D721Med (cell line): Measurements from ENCODE around the gene RBM4.

ENCODE experiments used
- DNase-seq: peaks from one replicate; pipeline ENCODE4 v3.0.0; 2011; ENCODE audit warnings: low spot score; ENCODE audit not compliant: insufficient read length
- FAIRE-seq: peaks from 2 replicates; lab custom pipeline; 2011; peaks lifted over from hg19 to GRCh38; lab: Jason Lieb, UNC
- TF ChIP-seq, protein P1 (sequence below): IDR thresholded peaks from 2 replicates; pipeline ENCODE4 v1.5.1; 2012; ENCODE audit warnings: mild to moderate bottlenecking, control low read depth; ENCODE audit not compliant: insufficient read depth; ENCODE audit errors: missing control alignments

The RBM4 gene

DNA sequence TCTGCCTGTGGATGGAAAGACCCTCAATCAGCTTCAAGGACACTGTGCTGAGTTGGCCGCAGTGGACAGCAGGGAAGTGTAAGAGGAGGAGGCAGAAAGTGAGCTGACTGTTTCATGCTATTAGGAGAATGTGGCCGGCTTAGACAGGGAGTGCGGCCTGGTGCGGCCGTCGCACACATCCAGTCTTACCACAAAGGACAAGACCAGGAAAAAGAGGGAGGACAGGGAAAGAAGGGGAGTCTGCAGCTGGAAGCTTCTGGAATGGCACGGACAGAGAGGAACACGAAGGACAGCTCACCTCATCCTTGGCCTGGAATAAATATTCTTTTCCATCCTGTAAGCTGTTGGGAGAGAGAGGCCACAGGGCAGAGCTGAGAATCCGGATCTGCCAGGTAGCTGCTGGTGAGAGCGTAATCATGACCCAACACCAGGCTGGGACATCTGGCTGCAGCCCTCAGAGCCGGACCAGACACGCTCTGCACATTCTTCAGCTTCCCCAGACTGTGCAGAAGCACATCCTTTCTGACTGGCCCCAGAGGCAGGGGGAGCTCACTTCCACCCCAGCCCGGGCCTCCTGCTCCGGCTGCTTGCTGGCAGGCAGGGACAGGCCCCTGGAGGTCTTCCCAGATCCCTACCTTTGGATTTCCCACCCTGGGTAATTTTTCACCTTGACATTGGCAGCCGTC lies 47.7 kb downstream of the RBM4 start:
- FAIRE-seq (no peak), DNase-seq (no peak)
- TF ChIP-seq, protein P1, sequence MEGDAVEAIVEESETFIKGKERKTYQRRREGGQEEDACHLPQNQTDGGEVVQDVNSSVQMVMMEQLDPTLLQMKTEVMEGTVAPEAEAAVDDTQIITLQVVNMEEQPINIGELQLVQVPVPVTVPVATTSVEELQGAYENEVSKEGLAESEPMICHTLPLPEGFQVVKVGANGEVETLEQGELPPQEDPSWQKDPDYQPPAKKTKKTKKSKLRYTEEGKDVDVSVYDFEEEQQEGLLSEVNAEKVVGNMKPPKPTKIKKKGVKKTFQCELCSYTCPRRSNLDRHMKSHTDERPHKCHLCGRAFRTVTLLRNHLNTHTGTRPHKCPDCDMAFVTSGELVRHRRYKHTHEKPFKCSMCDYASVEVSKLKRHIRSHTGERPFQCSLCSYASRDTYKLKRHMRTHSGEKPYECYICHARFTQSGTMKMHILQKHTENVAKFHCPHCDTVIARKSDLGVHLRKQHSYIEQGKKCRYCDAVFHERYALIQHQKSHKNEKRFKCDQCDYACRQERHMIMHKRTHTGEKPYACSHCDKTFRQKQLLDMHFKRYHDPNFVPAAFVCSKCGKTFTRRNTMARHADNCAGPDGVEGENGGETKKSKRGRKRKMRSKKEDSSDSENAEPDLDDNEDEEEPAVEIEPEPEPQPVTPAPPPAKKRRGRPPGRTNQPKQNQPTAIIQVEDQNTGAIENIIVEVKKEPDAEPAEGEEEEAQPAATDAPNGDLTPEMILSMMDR: no peak

DNA sequence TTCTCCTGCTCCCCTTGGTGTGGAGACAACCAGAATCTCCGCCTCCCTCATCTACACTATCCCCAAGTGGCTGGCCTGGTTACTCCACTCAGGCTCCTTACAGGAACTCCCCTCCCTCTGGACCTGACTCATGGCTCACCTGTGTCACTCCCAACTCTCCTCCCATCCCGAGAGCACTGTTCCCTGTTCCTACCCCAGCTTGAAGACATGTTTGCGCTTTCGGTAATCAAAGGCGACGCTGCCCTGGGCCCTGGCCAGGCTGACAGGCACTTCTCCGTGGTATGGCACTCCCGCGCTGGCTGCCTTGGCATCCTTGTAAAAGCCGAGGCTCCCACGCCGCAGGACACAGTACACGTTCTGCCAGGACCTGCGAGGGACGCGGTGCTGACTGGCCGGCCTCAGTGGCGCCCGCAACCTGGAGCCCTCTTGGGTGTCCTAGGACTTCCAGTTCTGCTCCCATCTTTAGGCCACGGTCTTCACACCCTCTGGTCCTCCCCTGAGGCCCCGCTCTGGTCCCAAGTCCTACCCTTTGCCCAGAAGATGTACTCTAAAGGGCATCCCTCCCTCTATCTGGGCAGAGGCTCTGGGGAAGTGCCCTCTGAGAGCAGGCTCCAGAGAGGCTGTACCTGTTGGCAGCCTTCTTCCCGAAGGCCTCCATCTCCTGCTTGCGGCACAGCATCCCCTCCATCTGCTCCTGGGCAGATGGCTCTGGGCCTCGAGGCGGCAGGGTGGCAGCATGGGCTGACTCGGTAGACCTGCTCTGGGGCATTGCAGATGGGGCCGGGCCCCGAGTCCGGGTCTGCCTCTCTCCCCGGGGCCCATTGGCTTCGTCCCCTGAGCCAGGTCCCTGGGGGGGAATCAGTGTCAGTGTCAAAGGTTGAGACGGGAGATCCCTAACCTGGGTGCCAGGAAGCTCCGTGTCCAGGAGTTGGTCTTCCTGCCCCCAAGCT lies 48.6 kb downstream of the RBM4 start:
- TF ChIP-seq, protein P1: no peak
- DNase-seq: no peak
- no peak for FAIRE-seq

DNA sequence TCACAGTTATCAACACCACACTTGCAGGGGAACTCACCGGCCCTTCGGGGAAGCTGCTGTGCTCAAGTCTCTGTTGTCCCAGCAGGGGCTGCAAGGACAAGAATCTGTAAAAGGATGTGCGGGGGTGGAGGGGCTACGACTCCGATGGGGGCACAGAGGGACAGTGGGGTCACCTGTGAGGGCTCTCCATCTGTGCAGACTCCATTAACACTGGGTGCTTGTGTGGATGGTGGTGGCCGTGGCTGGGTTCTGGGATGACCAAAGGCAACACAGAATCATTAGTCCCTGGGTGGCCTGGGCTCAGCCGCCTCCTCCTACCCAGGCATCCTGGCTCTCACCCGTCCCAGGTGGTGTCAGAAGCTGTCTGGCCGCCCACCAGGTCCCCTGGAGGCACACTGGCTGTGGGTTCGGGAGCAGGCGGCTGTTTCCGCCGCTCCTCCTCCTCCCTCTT lies 49.4 kb downstream of the RBM4 start:
- no peak for DNase-seq
- no peak for FAIRE-seq
- TF ChIP-seq, protein P1: no peak

DNA sequence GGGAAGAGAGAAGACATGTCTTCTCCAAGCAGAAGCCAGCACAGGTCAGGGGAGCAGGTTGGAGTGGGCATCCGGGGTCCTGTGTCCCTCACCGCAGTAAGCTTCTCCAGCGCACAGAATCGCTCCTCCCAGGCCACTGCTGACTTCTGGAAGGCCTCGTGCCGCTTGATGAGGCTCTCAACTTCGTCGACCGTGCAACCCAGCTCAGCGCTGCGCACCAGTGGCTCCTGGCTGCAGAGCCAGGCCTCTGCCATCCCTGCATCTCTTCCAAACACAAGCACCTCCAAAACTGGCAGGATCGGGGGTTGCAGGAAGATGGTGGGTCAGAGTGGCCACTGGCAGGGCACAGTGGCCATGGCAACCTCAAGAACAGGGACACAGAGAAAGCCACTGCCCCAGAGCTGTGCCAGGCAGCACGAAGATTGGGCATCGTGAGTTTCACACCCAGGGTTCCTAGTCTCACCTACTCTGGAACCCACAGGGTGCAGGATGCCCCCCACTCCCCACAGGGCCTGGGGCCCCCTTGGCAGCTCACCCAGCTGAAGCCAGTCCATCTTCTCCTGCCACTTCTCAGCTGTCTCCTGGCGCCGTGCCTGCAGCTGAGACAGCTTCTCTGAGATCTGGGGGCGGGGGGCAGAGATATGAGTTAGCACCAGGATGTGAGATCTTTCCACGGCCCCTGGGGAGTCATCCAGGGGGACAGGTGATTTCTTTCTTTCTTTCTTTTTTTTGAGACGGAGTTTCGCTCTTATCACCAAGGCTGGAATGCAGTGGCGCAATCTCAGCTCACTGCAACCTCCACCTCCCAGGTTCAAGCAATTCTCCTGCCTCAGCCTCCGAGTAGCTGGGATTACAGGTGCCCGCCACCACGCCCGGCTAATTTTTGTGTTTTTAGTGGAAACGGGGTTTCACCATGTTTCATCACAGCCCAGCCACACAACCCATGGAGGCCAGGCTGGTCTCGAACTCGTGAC lies 50.3 kb downstream of the RBM4 start:
- DNase-seq: no peak
- TF ChIP-seq, protein P1: no peak
- FAIRE-seq: no peak

DNA sequence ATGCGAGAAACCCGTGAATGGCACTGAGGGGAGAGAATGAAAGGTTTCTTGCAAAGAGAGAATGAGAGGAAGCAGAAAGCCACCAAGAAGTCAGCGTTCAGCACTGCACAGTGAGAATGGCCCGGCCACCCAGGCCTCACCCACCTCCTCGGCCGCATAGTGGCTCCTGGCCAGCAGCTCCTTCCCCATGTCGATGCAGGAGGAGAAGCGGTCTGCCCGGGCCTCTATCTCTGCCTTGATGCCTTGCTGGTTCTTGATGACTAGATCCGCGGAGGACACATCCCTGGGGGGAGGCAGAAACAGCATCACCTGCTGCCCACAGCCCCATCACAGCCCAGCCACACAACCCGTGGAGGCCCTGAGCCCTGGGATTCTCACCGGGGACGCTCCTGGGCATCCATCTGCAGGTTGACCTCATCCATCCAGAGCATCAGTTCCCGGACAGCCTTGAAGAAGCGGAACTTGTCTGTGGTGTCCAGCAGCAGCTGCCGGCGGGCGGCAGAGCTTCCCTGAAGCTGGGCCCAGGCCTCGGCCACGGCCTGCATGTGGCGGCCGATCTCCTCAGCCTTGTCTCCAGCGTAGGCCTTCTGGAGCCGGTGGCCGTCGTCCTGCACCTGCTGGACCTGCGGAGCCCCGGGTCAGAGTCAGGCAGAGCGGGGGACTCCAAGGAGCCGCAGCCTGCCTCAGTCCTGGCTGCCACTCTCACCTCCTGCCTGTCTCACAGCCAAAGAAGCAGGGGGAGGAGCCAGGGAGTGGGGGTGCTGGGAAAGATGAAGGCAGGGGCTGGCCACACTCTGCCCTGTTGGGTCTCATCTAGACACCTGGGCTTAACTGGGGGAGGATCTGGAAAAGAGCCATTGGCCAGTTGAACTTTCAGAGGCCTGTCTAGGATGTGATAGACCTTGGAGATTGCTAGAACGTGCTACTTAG lies 51.4 kb downstream of the RBM4 start:
- DNase-seq (no peak), FAIRE-seq (no peak)
- TF ChIP-seq, protein P1: no peak
